ENCODE results near the gene MAG.

DNA sequence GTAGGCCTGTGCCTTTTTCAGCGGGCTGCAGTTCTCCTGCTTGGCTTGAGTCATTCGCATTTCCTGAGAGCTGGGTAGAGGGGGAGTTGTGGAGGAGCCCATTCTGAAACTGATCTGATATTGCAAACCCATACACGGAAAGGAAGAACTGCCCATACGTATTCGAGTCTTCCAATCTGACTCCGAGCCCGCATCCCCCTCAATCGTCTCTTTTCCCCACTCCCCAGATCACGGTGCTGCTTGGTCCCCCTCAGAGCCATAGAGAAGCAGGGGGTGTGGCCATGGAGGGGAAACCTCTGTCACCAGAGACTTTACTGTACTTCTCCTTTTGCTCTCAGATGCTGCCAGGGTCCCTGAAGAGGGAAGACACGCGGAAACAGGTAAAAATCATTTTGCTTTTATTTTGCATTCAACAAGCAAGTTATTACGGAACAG, 36.9 kb downstream of the MAG start, which contains the start of gene CD22:
- TF ChIP-seq EZH2 (IDR thresholded peaks at IDR 0.05; ENCODE audit: borderline replicate concordance, low read length) (no peak), CTCF (conservative IDR thresholded peaks at IDR 0.05 in 1 of 2, IDR thresholded peaks at IDR 0.05 in 1 of 2; ENCODE audit: extremely low read depth in 1 of 2, insufficient read depth in 1 of 2, low read depth in 1 of 2, low read length in 2 of 2) (no peak)
